ENCODE measurements around the gene BCKDHA.
A peak's percentile ranks its signal among the peaks of the same experiment; 100 is the strongest.

Gene BCKDHA

GRCh38 chr19:41397086-41398049 lies at the start of gene BCKDHA, which contains the start of gene EXOSC5:
TSS of gene BCKDHA (plus strand) at chr19:41397818. CDS start at chr19:41397828, 10 bp downstream.
TSS of gene EXOSC5 (minus strand) at chr19:41397359. CDS start at chr19:41397328, 31 bp downstream.
- peak; percentile 62 for DNase-seq

GRCh38 chr19:41350735-41351338 lies 46.8 kb upstream of the BCKDHA start:
- DNase-seq, result no peak

- DNase-seq, result no peak
These were observed 46.0 kb upstream of the BCKDHA start for GRCh38 chr19:41351339-41352245.

- no peak for DNase-seq
These were observed 45.4 kb upstream of the BCKDHA start for GRCh38 chr19:41352279-41352608.

- DNase-seq, result no peak
These were observed 44.8 kb upstream of the BCKDHA start for GRCh38 chr19:41352609-41353465.

- no peak for DNase-seq
These were observed 43.9 kb upstream of the BCKDHA start, which contains the start of gene TGFB1 for GRCh38 chr19:41353466-41354342. TSS of gene TGFB1 (minus strand) at chr19:41353922. CDS start at chr19:41353044, 878 bp downstream.

GRCh38 chr19:41354343-41354953 lies 43.2 kb upstream of the BCKDHA start:
- no peak for DNase-seq

GRCh38 chr19:41355035-41355434 lies 42.6 kb upstream of the BCKDHA start:
- DNase-seq, result no peak

- DNase-seq, result no peak
These were observed 41.8 kb upstream of the BCKDHA start for GRCh38 chr19:41355802-41356201.

GRCh38 chr19:41356984-41357739 lies 40.5 kb upstream of the BCKDHA start:
- no peak for DNase-seq

- no peak for DNase-seq
These were observed 39.9 kb upstream of the BCKDHA start for GRCh38 chr19:41357746-41358145.

- DNase-seq, result no peak
These were observed 37.9 kb upstream of the BCKDHA start for GRCh38 chr19:41359741-41360140.

- no peak for DNase-seq
These were observed 35.3 kb upstream of the BCKDHA start for GRCh38 chr19:41362143-41362847.

- no peak for DNase-seq
These were observed 34.3 kb upstream of the BCKDHA start for GRCh38 chr19:41363371-41363752.

- DNase-seq, result peak; percentile 99
These were observed 33.7 kb upstream of the BCKDHA start, which contains the start of gene B9D2 for GRCh38 chr19:41363753-41364523. TSS of gene B9D2 (minus strand) at chr19:41364149. CDS start at chr19:41363519, 630 bp downstream.

- DNase-seq, result no peak
These were observed 32.9 kb upstream of the BCKDHA start for GRCh38 chr19:41364524-41365391.

- no peak for DNase-seq
These were observed 31.5 kb upstream of the BCKDHA start for GRCh38 chr19:41366089-41366488.
